GF-D8 (cell line): ENCODE data around the gene RPS28.
A peak's percentile ranks its signal among the peaks of the same experiment; 100 is the strongest.
"Not testable (repeated sequence)": the region's sequence is repeated elsewhere in the genome, so short reads cannot be mapped to it uniquely, and the experiment has no call there.

ENCODE experiments used
- DNase-seq: peaks from one replicate; lab custom pipeline; 2025; lab: John Stamatoyannopoulos, UW

The RPS28 gene

GRCh38 chr19:8320564-8321066 lies 681 bp upstream of the RPS28 start:
- peak; percentile 10 for DNase-seq

- DNase-seq = no peak
Observed at GRCh38 chr19:8321986-8322637, 816 bp downstream of the RPS28 start.

- DNase-seq = no peak
Observed at GRCh38 chr19:8322638-8322997, 1.3 kb downstream of the RPS28 start.

- DNase-seq = no peak
Observed at GRCh38 chr19:8323781-8324185, 2.5 kb downstream of the RPS28 start.

GRCh38 chr19:8324186-8325050 lies 3.1 kb downstream of the RPS28 start:
- DNase-seq = no peak

- no peak for DNase-seq
Observed at GRCh38 chr19:8325454-8325853, 4.2 kb downstream of the RPS28 start.

GRCh38 chr19:8329996-8330395 lies 8.7 kb downstream of the RPS28 start:
- DNase-seq = no peak

- DNase-seq = no peak
Observed at GRCh38 chr19:8331263-8331845, 10.1 kb downstream of the RPS28 start.

GRCh38 chr19:8332976-8333766 lies 11.9 kb downstream of the RPS28 start:
- DNase-seq = no peak

GRCh38 chr19:8333767-8334457 lies 12.6 kb downstream of the RPS28 start:
- no peak for DNase-seq

GRCh38 chr19:8334458-8335342 lies 13.4 kb downstream of the RPS28 start:
- DNase-seq = no peak

- DNase-seq = no peak
Observed at GRCh38 chr19:8335343-8336071, 14.2 kb downstream of the RPS28 start.

GRCh38 chr19:8336072-8336569 lies 14.8 kb downstream of the RPS28 start:
- no peak for DNase-seq

- DNase-seq = no peak
Observed at GRCh38 chr19:8336660-8337059, 15.4 kb downstream of the RPS28 start.

GRCh38 chr19:8337728-8338127 lies 16.4 kb downstream of the RPS28 start:
- no peak for DNase-seq

- DNase-seq = no peak
Observed at GRCh38 chr19:8338835-8339234, 17.5 kb downstream of the RPS28 start.

GRCh38 chr19:8340341-8341096 lies 19.2 kb downstream of the RPS28 start:
- DNase-seq = no peak

GRCh38 chr19:8341504-8341903 lies 20.2 kb downstream of the RPS28 start:
- DNase-seq = not testable (repeated sequence)

GRCh38 chr19:8342316-8342683 lies 21.0 kb downstream of the RPS28 start:
- no peak for DNase-seq
